ENCODE measurements around the gene NCF4. TPM values are rescaled to one million over a fixed set of nuclear protein-coding genes. Genes with fewer than 3 reads are reported as not detected.
A peak's percentile ranks its signal among the peaks of the same experiment; 100 is the strongest.

Gene NCF4
- polyA plus RNA-seq, 2 of the 4 experiments (the other 2 are of a cell fraction) = not detected

- peak in 1 of 2 experiments; percentile 50; a peak in 1 of 6 replicates for ATAC-seq
- Histone ChIP-seq H3K27ac (no peak overlapping the region), H3K4me2 (no peak overlapping the region), H3K4me1 (no peaks in the 10 kb centered on the region), H3K4me3 (no peak overlapping the region), H3K9me3 (no peaks in the 10 kb centered on the region)
- FAIRE-seq = no peak
- CTCF ChIA-PET = interaction anchor here (1.1 kb wide), 1 partner anchor 27 kb away, joined by 5 read pairs; no protein-coding TSS in a partner anchor
- POLR2A ChIA-PET = no interaction called here
- TF ChIP-seq CHD4 (IDR thresholded peaks at IDR 0.05; ENCODE audit: borderline replicate concordance) (no peak), RFX5 (IDR thresholded peaks at IDR 0.05) (no peak), TP53 (CRISPR knock-in tag; IDR thresholded peaks at IDR 0.05) (no peak), SMC3 (IDR thresholded peaks at IDR 0.05) (no peak), ESRRA (IDR thresholded peaks at IDR 0.05; ENCODE audit: borderline replicate concordance, low read length) (no peak), REST (IDR thresholded peaks at IDR 0.05) (no peak), CBX8 (IDR thresholded peaks at IDR 0.05) (no peak), PBX3 (IDR thresholded peaks at IDR 0.05) (no peak), EP300 (IDR thresholded peaks at IDR 0.05) (no peak), FOSB (CRISPR knock-in tag; IDR thresholded peaks at IDR 0.05) (no peak), ZFP36 (IDR thresholded peaks at IDR 0.05; ENCODE audit: borderline replicate concordance, partially characterized antibody) (no peak), KDM5A (IDR thresholded peaks at IDR 0.05) (no peak)
- 85% methylated on average over 5 of the region's 5 CpGs for WGBS (ENCODE audit: missing lambda C conversion rate)
- DNase-seq (ENCODE audit: low read depth in 1 of 2, low spot score in 1 of 2) = no peak
Measured at GRCh38 chr22:36829370-36830002, 31.3 kb upstream of the NCF4 start.

GRCh38 chr22:36830601-36831000, 30.2 kb upstream of the NCF4 start:
- DNase-seq (ENCODE audit: low read depth in 1 of 2, low spot score in 1 of 2) (no peak), FAIRE-seq (no peak), ATAC-seq (no peak)
- TF ChIP-seq ZC3H11A (IDR thresholded peaks at IDR 0.05) (no peak), CHD4 (IDR thresholded peaks at IDR 0.05; ENCODE audit: borderline replicate concordance) (no peak), HMGXB4 (CRISPR knock-in tag; IDR thresholded peaks at IDR 0.05; ENCODE audit: borderline replicate concordance) (no peak), CTCF (IDR thresholded peaks at IDR 0.05) (no peak), ATOH8 (CRISPR knock-in tag; IDR thresholded peaks at IDR 0.05; ENCODE audit: low read depth) (no peak), MAX (IDR thresholded peaks at IDR 0.05) (no peak), USF2 (IDR thresholded peaks at IDR 0.05) (no peak), PBX3 (IDR thresholded peaks at IDR 0.05) (no peak), ELK1 (IDR thresholded peaks at IDR 0.05; ENCODE audit: low read depth, low read length) (no peak), JUNB (IDR thresholded peaks at IDR 0.05) (no peak), JUN (IDR thresholded peaks at IDR 0.05) (no peak), MAFK (IDR thresholded peaks at IDR 0.05; ENCODE audit: partially characterized antibody) (no peak), RAD21 (conservative IDR thresholded peaks at IDR 0.05 in 1 of 2, IDR thresholded peaks at IDR 0.05 in 1 of 2) (no peak)
- Histone ChIP-seq H3K27ac (no peak overlapping the region), H3K4me3 (no peak overlapping the region), H3K9me3 (no peaks in the 10 kb centered on the region), H3K4me1 (no peaks in the 10 kb centered on the region), H3K4me2 (no peak overlapping the region)
- ChIA-PET CTCF (interaction anchor here (1.3 kb wide), 1 partner anchor 26 kb away, joined by 3 read pairs; no protein-coding TSS in a partner anchor), POLR2A (no interaction called here)
- WGBS (ENCODE audit: missing lambda C conversion rate) = 11% methylated on average over 2 of the region's 2 CpGs
